Measurements from ENCODE around the gene PRR5L.

The PRR5L gene

DNA sequence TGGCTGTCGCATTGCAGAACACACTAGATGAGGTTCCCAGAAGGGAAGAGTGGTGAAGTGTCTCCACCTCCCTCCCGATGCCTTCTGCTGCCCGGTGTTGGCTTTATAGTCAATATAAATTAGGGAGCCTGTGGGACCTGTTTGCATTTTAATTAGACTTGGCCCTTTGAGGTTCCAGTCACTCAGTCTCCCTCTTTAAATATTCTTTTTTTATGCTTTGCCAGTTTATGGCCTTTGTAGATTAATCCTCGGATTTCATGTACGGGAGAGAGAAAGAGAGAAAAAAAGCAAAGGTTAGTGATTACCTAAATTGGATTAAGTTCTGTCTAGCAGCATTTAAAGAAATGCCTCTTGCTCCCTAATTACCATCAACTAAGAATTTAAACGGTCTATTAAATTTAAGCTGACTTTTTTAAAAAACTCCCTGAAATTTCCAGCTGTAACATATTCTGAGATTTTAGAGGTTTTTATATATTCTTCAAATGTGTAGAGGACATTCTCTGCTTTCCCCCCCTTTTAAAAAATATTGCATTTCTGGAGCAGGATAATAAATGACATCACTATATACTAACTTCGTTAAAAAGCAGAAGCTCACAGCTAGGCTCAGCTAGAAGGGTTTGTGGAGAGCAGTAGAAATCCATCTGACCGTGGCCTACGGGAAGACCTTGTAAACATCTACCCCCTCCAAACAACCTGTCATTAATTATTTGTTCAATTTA, 84.4 kb downstream of the PRR5L start:
- no peak for DNase-seq

DNA sequence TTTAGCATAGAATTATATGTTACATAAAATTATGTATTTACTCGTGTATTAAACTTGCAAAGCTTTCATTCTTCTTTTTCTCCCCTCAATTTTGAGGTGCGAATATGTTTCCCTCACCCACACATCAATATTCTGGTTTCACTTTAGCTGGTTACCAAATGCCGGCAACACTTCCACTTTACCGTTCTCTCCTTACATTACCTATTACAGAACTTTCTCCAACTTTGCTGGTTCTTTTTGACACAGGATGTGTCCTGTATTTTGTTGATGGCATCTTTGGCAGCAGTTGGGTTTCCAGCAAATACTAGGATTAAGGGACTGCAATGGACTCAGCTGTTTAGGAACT, 84.9 kb downstream of the PRR5L start:
- DNase-seq = no peak

DNA sequence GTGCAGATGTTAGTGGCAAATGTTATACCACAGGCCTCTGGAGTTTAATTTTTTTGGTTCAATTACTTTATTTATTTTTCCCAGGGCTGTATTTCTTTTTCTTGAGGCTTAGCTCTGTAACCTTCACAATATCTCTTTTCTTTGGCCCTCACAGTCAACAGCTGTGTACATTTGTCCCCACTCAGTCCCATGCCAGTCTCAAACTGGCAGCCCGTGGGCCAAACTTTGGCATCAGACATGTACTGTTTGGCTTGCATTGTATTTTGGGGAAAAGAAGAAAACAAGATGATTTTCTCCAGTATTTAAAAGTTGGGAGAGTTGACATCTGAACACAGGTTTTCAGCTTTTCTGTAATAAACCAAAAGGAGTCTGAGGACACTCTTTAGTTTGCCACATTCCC, 87.1 kb downstream of the PRR5L start:
- DNase-seq = no peak

DNA sequence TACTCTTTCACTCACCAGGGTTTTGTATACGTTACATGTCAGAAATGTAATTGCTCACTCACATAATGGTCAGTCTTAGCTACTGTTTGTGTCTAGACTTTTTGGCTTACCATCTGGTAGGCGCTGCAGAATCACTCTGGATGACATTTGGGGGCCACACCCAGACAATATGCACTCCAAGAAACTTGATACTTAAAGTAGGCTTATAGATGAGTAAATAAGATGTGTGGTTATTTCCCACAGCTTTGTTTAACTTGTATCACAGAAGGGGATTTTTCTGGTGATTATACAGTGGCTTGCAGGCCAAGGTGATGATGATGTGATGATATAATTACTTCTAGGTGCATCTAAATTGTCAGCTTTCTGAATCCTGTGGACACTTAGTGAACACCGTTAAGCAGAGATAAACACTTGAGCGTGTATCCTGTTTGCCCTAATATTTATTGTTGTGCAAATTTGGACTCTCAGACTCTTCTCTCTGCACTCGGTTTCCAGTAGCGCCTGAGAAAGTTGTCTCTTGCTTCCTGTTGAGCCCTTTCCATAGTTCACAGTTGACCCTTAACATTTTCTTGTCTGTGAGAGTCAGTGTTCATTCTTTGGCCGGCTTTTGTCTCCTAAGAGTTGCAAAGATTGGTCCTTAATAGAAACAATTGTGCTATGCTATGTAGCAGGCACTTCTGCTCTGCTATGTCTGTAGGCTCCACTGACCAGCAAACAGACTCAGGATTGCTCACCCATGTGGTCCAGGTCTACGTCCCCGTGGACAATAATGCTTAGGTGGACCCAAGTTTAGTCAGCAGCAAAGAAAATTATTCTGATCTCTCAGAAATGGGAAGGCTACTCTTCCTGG, 89.3 kb downstream of the PRR5L start:
- no peak for DNase-seq

DNA sequence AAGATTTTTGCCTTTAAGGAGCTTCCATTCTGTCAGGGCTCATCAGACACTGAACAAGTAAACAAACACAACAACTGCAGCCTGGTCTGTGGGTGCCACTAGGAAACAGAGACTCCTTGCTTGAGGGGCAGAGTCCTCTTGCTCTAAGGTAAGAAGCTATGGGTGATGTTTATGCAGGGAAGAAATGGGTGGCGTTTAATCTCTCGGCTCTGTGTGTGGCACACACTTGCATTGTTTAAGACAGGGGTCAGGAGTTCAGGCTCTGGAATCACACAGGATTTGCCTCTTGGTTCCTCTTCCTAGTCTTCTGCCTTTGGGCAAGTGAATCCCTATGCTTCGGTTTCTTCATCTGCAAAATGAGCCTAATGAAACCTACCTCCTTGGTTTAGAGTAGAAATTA, 90.3 kb downstream of the PRR5L start:
- DNase-seq = no peak

DNA sequence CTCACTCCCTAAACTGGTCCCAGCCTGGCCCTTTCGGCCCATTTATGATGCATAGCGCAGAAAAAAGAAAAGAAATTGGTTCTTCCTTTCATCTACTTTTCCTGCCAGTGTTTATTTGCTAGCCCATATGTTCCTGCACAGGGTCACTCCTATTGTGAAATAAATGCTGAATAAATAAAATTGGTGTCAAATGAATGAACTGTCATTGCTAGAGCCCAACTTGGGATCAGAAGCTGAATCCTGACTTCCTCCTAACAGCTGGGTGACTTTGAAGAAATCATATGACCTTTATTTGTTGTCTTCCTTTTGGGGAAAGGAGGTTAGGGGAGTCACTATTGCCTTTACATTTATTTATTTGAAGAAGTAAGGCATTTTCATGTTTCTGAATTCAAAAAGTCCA, 92.0 kb downstream of the PRR5L start:
- no peak for DNase-seq

DNA sequence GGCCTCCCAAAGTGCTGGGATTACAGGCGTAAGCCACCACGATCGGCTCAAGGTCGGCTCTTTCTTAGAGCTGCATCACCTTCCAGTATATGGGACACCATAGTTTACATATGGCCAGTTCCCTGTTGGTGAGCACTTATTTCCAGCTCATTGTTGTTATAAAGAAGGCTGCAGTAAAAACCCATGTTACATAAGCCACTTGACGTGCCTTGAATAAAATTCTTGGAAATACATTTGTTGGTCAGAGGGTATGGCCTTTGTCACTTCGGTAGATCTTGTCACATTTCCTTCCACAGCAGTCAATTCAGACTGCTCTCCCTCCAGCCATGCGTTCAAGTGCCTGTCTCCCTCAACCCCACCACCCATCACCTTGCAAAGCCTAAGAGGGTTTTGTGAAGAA, 92.9 kb downstream of the PRR5L start:
- no peak for DNase-seq

DNA sequence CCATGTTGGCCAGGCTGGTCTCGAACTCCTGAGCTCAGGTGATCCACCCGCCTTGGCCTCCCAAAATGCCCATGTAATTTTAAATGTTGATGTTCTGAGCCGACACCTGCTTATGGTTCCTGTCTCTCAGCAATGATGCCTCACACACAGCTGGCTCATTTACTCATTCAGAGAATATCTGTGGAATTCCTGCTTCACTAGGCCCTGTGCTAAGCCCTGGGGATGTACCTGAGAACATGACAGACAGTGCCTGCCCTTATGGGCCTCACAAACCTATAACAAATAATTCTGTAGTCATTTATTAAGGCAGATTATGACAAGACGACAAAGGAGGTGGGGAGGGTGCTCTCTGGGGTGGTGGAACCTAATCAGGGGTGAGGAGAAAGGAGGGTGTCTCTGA, 93.7 kb downstream of the PRR5L start:
- DNase-seq = no peak

DNA sequence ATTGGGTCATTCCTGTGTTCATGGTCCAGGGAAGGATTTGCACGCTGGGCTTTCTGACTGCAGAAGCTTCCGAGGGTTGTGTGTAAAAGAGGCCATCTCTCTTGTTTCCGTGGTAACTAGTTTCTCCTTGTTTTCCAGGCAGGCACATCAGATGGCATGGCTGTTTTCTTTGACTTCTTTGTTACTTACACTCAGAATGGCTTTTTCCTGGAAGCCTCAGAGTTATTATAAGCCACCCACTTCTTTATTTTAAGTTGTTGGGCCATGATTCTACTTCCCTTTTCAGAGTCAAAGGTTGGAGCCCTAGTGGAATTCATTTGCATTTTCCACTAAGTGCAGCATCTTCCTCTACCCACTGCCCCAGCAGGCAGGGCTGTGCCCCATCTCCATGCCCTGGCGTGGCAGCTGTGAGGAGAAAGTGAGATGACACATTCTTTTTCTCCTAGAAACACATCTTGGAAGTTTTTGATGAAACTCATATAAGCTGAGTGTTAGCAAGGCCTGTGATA, 94.9 kb downstream of the PRR5L start:
- no peak for DNase-seq

DNA sequence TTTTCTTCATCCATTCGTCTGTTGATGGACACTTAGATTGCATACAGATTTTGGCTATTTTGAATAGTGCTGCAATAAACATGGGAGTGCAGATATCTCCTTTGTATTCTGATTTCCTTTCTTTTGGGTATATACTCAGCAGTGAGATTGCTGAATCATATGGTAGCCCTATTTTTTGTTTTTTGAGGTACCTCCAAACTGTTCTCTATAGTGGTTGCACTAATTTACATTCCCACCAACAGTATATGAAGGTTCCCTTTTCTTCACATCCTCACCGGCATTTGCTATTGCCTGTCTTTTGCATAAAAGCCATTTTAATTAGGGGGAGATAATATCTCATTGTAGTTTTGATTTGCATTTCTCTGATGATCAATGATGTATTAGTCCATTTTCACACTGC, 96.1 kb downstream of the PRR5L start:
- DNase-seq = no peak

DNA sequence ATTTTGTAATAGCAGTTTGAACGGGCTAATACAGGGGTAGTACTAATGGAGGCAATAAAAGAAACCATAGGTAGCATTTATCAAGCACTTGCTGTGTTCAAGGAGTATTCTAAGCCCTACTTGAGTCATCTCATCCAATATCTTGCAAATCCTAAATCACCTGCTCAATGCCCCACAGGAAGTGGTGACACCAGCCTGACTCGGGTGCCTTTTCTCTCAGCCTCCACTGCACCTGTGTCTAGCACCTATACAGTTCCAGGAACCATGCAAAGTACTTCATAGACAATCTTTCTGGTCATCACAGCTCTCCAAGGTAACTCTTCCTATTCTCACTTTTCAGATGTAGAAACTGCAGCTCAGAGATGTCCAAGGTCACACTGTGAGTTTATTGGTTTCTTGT, 98.0 kb downstream of the PRR5L start:
- no peak for DNase-seq

DNA sequence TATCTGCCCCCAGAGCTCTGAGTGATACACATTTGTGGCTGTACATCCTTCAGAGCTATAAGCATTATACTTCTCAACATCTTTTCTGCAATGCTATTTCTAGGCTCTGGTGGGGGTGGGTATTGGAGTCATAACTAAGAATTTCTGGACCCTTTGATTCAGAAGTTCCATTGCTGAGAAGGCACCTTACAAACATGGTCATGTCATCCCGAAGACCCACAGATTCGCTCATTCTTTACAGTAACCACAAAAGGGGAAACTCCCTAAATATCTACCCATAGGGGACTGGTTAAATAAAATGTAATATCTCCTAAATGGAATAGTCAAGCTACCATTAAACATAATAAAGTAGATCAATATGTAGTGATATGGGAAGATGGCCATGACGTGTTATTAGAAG, 98.8 kb downstream of the PRR5L start:
- no peak for DNase-seq

DNA sequence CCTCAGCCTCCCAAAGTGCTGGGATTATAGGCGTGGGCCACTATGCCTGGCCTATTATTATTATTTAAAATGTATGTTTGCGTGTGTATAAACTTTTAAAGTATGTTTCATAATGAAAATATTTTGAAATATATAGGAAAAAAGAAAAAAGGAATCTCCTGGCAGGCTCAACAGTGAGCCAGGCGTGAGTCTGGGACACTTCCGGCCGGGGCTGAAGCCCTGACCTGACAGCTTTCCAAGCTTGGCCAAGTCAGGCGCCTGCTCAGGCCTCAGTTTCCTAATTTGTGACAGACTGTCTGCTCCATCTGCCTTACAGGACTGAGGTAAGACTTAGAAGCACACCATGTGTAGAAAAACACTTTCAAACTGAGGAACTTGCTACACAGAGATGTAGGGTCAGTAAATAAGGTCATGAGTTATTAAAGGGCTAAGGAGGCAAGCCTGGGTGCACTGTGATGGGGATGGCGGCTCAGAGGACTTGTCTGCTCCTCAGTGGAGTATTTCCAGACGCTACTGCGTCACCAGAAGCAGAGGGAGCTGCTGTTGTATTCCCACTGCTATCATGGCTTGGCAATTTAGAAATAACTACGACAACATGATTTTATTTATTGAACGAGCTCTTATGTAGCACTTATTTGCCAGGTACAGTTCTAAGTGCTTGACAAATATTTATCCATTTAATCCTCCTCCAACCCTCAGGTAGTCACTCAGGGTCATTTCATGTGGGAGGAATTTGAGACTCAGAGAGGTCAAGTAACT, 100.1 kb downstream of the PRR5L start:
- DNase-seq = no peak

DNA sequence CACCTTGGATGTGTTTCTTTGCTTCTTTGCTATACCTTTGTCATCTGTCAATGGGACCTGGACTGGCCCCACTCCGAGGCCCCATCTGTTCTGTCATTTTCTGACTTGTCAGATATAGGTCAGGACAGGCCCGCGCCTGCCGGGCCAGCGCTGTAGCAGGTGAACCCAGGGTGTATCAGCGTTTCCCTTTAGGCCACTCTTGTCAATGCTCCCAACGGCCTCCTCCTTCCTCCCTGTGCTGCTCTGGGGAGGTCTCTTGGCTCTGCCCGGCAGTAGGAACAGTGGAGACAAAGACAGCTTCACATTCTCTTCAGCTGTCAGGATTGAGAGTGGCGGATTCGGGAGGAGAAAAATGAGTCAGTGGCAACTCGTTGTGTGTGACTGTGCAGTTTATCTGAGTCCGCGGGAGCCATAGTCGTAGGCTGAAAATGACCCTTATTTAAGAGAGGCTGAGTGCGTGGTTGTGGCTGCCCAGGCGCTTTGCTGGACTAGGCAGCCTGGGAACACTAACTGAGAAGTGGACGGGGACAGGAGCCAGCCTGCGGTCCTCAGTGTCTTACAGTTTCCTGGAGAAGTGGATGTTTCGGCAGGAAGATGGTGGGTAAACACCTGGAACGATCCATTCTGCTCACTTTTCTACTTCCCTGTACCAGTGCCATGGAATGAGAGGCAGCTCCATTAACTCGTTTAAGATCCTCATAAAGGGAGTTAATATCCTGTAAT, 102.3 kb downstream of the PRR5L start:
- DNase-seq = no peak

DNA sequence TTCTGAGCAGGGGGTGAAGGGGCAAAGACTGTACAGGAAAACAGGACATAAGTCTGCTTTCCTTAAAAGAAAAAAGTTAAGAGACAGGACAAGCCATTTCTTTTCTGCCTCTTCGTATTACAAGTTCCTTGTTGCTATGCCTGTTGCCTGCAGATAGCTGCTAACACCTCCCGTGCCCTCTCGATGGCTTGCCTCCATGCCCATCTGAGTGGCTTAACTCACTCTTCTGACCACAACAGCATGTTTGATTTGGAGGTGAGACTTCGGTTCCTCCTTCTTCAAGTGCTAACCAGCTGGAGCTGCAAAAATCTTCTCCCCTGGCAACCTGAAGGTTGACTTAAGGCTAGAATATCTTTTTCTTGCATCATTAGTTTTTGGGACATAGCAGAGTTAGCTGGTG, 103.1 kb downstream of the PRR5L start:
- DNase-seq = no peak

DNA sequence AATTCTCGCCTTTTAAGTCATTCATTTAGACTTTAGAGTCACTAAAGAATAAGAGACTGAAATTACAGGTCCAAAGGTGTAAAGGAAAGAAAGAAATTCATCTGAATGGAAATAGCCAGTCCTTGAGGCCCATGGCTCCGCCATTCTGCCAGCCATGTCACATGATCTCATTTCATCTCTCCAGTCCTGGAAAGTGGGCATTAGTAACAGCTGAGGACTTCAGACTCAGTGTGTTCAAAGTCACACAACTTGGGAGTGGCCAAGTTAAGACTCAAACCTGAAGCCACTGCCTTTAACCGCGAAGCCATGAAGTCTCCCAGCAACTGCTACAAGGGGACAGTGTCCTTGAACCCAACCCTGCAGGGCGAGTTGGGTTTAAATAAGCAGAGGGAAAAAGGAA, 103.7 kb downstream of the PRR5L start:
- no peak for DNase-seq

DNA sequence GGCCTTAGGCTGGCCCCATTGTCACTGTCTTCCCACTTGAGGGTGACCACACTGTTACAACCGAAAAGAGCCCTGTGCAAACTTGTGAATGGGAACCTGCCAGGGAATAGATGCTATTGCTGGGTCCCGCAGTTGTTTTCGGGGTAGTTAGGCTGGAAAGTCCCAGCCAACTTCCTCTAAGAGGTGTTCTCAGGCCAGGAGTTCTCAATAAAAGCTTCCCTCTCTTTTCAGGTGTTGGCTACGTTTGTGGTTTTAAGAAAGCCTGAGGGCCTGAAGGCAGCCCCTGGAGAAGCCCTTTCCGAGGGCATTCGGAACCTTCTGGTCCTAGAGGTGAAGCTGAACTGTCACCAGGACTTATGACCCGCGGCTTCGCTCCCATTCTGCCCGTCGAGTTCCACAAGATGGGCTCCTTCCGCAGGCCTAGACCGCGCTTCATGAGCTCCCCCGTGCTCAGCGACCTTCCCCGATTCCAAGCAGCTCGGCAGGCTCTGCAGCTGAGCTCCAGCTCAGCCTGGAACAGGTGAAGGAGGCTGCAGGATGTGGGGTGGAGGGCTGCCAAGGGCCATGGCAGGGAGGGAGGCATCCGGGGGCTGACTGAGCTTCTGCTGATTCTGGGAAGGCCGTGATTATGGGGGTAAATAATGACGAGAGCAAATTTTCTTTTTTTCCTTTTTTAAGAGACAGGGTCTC, 104.8 kb downstream of the PRR5L start:
- DNase-seq = no peak

DNA sequence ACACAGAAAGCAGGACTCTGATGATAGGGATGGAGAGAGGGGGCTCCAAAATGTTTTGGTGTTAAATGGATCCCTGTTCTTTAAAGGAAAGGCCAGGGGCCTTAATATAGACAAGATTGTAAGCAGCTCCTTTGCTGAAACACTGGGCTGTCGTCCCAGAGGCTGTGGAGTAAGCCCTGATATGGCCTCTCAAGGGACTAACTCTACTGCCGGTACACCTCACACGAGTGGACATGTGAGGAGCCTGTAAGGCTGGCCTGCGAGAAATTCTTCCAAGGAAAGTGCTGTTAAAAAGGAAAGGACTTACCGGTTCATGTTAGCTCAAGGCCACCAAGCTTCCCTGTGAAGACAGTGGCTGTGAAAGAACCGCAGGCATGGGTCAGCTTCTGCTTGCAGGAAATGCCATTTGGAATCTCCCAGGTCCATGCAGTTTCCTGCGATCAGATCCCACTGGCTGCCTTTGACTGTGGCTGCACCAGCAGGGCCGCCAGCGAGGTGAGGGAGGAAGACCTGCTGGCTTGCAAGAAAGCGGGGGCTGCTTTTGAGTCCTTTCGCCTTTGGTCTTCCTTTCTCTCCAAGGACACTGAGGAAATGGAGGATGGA, 106.6 kb downstream of the PRR5L start:
- DNase-seq = no peak

DNA sequence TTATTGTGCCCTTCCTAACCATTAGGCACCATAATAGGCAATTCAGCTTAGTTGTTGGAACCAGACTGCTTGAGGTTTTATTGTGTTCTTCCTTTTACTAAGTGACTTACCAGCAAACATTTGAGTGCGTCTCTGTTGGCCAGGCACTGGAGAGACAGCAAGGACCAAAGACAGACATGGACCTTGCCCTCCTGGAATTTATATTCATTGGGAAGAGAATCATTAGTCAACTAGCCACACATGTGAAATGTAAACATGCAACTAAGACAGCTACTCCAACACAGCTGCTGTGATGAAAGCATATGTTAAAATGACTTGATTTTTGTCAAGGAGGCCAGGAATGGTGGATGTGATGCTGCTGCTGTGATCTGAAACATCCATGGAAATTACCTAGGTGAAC, 107.6 kb downstream of the PRR5L start:
- no peak for DNase-seq

DNA sequence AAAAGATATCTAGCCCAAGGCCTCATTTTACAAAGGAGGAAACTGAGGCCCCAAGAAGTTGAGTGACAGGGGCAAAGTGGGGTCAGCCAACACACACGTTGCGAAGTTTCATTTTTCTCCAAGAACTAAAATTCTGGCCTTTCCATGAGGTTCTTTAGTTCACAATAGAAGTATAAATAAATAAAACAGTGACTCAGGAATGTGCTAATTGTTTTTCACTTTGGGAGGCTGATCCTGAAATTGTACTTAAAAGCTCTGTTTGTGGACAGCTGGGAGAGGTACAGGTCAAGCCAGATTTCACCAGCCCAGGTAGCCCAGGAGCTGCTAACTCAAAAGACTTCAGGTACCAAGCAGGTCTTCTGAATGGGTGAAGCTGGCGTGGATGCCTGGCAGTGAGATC, 108.7 kb downstream of the PRR5L start:
- DNase-seq = no peak

DNA sequence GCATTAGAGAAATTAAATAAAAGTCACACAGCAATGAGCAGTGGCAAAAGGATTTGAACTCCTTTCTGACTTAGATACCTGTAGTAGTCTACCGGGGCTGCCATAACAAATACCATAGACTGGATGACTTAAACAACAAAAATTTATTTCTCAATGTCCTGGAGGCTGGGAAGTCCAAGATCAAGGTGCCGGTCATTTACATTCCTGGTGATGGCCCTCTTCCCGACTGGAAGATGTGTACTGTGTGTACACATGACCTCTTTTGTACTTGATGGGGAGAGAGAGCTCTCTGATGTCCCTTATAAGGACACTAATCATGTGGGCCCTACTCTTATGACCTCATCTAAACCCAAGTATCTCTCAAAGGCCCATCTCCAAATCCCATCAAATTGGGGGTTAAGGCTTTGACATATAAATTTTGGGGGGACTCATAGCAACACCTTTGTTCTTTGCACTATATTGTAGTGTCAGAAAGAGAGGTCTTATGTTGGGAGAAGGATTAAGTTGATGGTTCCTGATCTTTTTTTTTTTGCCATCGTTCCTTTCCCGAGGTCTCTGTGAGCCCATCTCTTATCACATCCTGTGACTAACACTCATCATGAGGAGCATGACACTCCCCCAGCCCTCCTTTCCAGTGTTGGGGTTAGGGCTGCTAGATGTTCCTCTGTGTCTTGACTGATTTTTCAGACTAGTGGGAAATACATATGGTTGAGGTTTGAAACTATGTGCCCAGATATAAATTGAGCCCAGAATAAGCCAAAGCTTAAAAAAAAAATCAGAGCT, 109.7 kb downstream of the PRR5L start:
- DNase-seq = no peak

All from NCI-H1694 treated with DMSO at 0.1 percent for 48 hours (cell line).